GM12878 (cell line): Measurements from ENCODE around the gene SPG21. TPM values are rescaled to one million over a fixed set of nuclear protein-coding genes. Genes with fewer than 3 reads are reported as not detected.

Source experiments
- ATAC-seq: fragments of 200-7000 bp; cut with Tn5 transposase; 3 replicates; pipeline ENCODE4 v1.9.1; 2020; ENCODE audit warnings: mild to moderate bottlenecking, moderate library complexity
- BruUV-seq: library from RNA; stranded (reverse); fragments of 400-500 nt; replicated peaks from 2 replicates; lab custom pipeline; 2021; lab: Mats Ljungman, UMichigan
- CTCF ChIA-PET: fragments of 300-600 bp; sonication (Branson Sonifier 250); formaldehyde crosslinking; extraction: SDS; loops from one replicate; lab custom pipeline; 2021; ENCODE audit warnings: inconsistent platforms; lab: Yijun Ruan, JAX
- POLR2A ChIA-PET: fragments of 350-600 bp; formaldehyde crosslinking; extraction: SDS; loops from one replicate; lab custom pipeline; 2021; ENCODE audit warnings: inconsistent platforms; lab: Charles Lee
- RAD21 ChIA-PET: fragments of 300-600 bp; sonication (Branson Sonifier 250); formaldehyde crosslinking; loops from one replicate; lab custom pipeline; 2023; ENCODE audit warnings: antibody characterized with exemption; ENCODE audit not compliant: unreplicated experiment; lab: Charles Lee
- SMC1A ChIA-PET: fragments of 300-600 bp; sonication (Branson Sonifier 250); formaldehyde crosslinking; loops from one replicate; lab custom pipeline; 2023; ENCODE audit not compliant: unreplicated experiment, uncharacterized antibody; lab: Charles Lee
- DNase-seq: peaks from one replicate; pipeline ENCODE4 v3.0.0-alpha.2; 2011; ENCODE audit warnings: low read depth, low spot score
- FAIRE-seq: peaks from 3 replicates; lab custom pipeline; 2011; peaks lifted over from hg19 to GRCh38; lab: Jason Lieb, UNC
- H2AFZ ChIP-seq: 2 replicates; pipeline ENCODE4 v1.6.0; 2011; ENCODE audit warnings: low read depth, low read length, control low read depth; ENCODE audit not compliant: control insufficient read depth
- H3K27ac ChIP-seq: 2 replicates; pipeline ENCODE4 v1.5.1; 2011; ENCODE audit warnings: control low read depth; ENCODE audit not compliant: control insufficient read depth, insufficient read depth
- H3K27me3 ChIP-seq, 2 experiments: replicated peaks in 1 of 2; 2 replicates each; pipeline versions ENCODE4 v1.6.0 to v1.6.1; 2011; ENCODE audit warnings: low read length in 1 of 2; ENCODE audit not compliant: control insufficient read depth in 2 of 2, insufficient read depth in 2 of 2
- H3K36me3 ChIP-seq, 2 experiments: 2 replicates each; pipeline ENCODE4 v1.5.1; 2011; ENCODE audit warnings: low read length in 1 of 2; ENCODE audit not compliant: control insufficient read depth in 2 of 2, insufficient read depth in 2 of 2
- H3K4me1 ChIP-seq: 2 replicates; pipeline ENCODE4 v1.6.1; 2011; ENCODE audit warnings: mild to moderate bottlenecking, low read length, moderate library complexity, mixed read lengths; ENCODE audit not compliant: control insufficient read depth, insufficient read depth
- H3K4me2 ChIP-seq: 2 replicates; pipeline ENCODE4 v1.6.0; 2011; ENCODE audit warnings: control low read depth; ENCODE audit not compliant: control insufficient read depth, insufficient read depth
- H3K4me3 ChIP-seq: fragments of 200-600 bp; sonication (generic); 2 replicates; pipeline ENCODE4 v1.5.1; 2016
- H3K79me2 ChIP-seq: 2 replicates; pipeline ENCODE4 v1.6.0; 2011; ENCODE audit warnings: low read length; ENCODE audit not compliant: control insufficient read depth, insufficient read depth
- H3K9ac ChIP-seq: 2 replicates; pipeline ENCODE4 v1.8.0; 2011; ENCODE audit warnings: low read length, control low read depth, mixed read lengths; ENCODE audit not compliant: control insufficient read depth, insufficient read depth
- H3K9me3 ChIP-seq: replicated peaks from 3 replicates; pipeline ENCODE4 v1.5.1; 2011; ENCODE audit warnings: mild to moderate bottlenecking, low read length; ENCODE audit not compliant: control insufficient read depth, insufficient read depth
- H4K20me1 ChIP-seq: 2 replicates; pipeline ENCODE4 v1.6.0; 2011; ENCODE audit not compliant: control insufficient read depth, insufficient read depth
- CBX3 ChIP-seq: fragments of 200-600 bp; sonication (generic); IDR thresholded peaks from 2 replicates; pipeline ENCODE4 v1.6.1; 2016; ENCODE audit warnings: low read depth, borderline replicate concordance
- CEBPB ChIP-seq, 2 experiments: fragments of 150-350 bp in 1 of 2; IDR thresholded peaks; 2 replicates each; pipeline ENCODE4 v1.6.1; 2012 to 2014; ENCODE audit warnings: low read depth in 2 of 2, low read length in 2 of 2, borderline replicate concordance in 1 of 2, inconsistent platforms in 1 of 2
- CHD1 ChIP-seq: IDR thresholded peaks from 2 replicates; pipeline ENCODE4 v1.6.1; 2012; ENCODE audit warnings: low read depth, low read length, improper control_type of control experiment
- FOS ChIP-seq: IDR thresholded peaks from 3 replicates; pipeline ENCODE4 v1.6.1; 2011; ENCODE audit warnings: borderline replicate concordance; ENCODE audit not compliant: insufficient read length; ENCODE audit errors: extremely low read depth
- LARP7 ChIP-seq: fragments of 450-650 bp; IDR thresholded peaks from 2 replicates; pipeline ENCODE4 v1.6.1; 2017; ENCODE audit warnings: mild to moderate bottlenecking
- NR2C1 ChIP-seq: fragments of 450-650 bp; IDR thresholded peaks from 2 replicates; pipeline ENCODE4 v1.6.1; 2017; ENCODE audit warnings: antibody characterized with exemption, mild to moderate bottlenecking, moderate library complexity
- POU2F2 ChIP-seq: IDR thresholded peaks from 3 replicates; pipeline ENCODE4 v1.6.1; 2011; ENCODE audit warnings: low read depth, mild to moderate bottlenecking, low read length, borderline replicate concordance
- RAD21 ChIP-seq: IDR thresholded peaks from 2 replicates; pipeline ENCODE4 v1.6.1; 2011; ENCODE audit warnings: mild to moderate bottlenecking, low read depth, low read length, moderate library complexity; ENCODE audit not compliant: insufficient read depth
- SMAD5 ChIP-seq: IDR thresholded peaks from 2 replicates; pipeline ENCODE4 v1.6.1; 2016; ENCODE audit warnings: antibody characterized with exemption, low read depth
- YBX1 ChIP-seq: fragments of 450-650 bp; IDR thresholded peaks from 2 replicates; pipeline ENCODE4 v1.6.1; 2016; ENCODE audit warnings: antibody characterized with exemption
- ZNF274 ChIP-seq: IDR thresholded peaks from one replicate; pipeline ENCODE4 v1.8.0; 2011; ENCODE audit not compliant: insufficient read length, insufficient read depth
- ZSCAN29 ChIP-seq: fragments of 450-650 bp; IDR thresholded peaks from 2 replicates; pipeline ENCODE4 v1.6.1; 2017; ENCODE audit warnings: mild to moderate bottlenecking, moderate library complexity
- WGBS: methylation state at CpG from one replicate; pipeline ENCODE4 v1.1.6; 2016; ENCODE audit warnings: low lambda C conversion rate; ENCODE audit not compliant: insufficient replicate concordance, insufficient coverage; ENCODE audit errors: missing lambda C conversion rate; 5-methylcytosine and 5-hydroxymethylcytosine counted together
- in situ Hi-C: fragments of 300-500 bp; cut with MboI; formaldehyde crosslinking; loops from 9 replicates; pipeline ENCODE4 v1.14.3; 2018; ENCODE audit warnings: mixed read lengths
- intact Hi-C: fragments of 100-400 bp; cut with micrococcal nuclease; formaldehyde crosslinking; loops from one replicate; pipeline ENCODE4 v1.14.2; 2022; ENCODE audit not compliant: unreplicated experiment
- polyA plus RNA-seq, 11 experiments: library from polyadenylated mRNA; depleted of rRNA in 4 of 11; unstranded in 6 of 11; stranded (reverse) in 5 of 11; fragments of >200 nt; fragmentation: Nextera tagmentation in 4 of 11; fragmentation: Illumina TruSeq in 1 of 11; extraction: Ambion mirVana in 4 of 11; extraction: Trizol in 1 of 11; gene quantifications; 1 replicate in 1 of 11; 2 replicates in 10 of 11; pipeline versions ENCODE4 v1.2.1 to v1.2.3, GENCODE V29; 2011 to 2016; ENCODE audit warnings: inconsistent platforms in 2 of 11, missing spikeins in 2 of 11, low read depth in 1 of 11
- total RNA-seq, 4 experiments: library from RNA; depleted of rRNA in 3 of 4; stranded (reverse); fragments of >200 nt in 3 of 4; fragmentation: Illumina TruSeq in 1 of 4; extraction: Trizol in 1 of 4; gene quantifications; 2 replicates each; pipeline versions ENCODE4 v1.2.1 to v1.2.3, GENCODE V29; 2013 to 2021
- TF ChIP-seq, protein P1 (sequence below): fragments of 450-650 bp; formaldehyde crosslinking; IDR thresholded peaks from 2 replicates; pipeline ENCODE4 v1.5.0; 2022; ENCODE audit warnings: mild to moderate bottlenecking, missing genetic modification characterization
- TF ChIP-seq, protein P2 (sequence below), 3 experiments: IDR thresholded peaks in 2 of 3; conservative IDR thresholded peaks in 1 of 3; 2 replicates each; pipeline ENCODE4 v1.5.1; 2011; ENCODE audit warnings: low read depth in 3 of 3, low read length in 3 of 3, mild to moderate bottlenecking in 3 of 3, control low read depth in 2 of 3, moderate library complexity in 2 of 3, inconsistent platforms in 1 of 3, mixed read lengths in 1 of 3; ENCODE audit not compliant: control insufficient read depth in 2 of 3, insufficient read depth in 1 of 3; ENCODE audit errors: extremely low read depth in 1 of 3

The SPG21 gene
- total and polyA plus RNA-seq, 10 of the 15 experiments (the other 5 are each of a cell fraction or from before 2014, with no cell fraction given), result 25.5 to 116 (median 68.0) TPM

DNA sequence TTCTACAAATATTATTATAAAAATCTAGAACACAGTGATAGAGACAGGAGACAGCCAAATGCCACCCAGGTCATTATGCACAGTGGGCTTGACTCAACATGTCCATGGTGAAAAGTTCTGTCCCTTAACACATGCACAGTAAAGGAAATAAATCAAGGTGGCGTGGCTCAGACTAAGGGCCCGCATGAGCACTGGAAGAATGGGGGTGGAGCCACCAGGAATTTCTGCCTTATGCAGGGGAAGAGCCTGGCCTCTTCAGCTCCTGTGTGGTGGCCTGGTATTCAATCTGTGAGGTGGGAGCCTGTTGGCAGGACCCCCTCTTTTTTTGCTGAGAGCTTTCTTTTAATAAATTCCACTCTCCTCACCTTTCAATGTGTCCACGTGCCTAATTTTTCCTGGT lies 17.2 kb upstream of the SPG21 start:
- H3K27me3 ChIP-seq, result no peaks in the 10 kb centered on the region
- H4K20me1 ChIP-seq, result no peaks in the 10 kb centered on the region
- DNase-seq (no peak), ATAC-seq (no peak), FAIRE-seq (no peak)
- ChIA-PET POLR2A (no interaction called here), CTCF (no interaction called here), SMC1A (interaction anchor here (0.7 to 3.9 kb wide), 2 partner anchors 11 to 20 kb away, joined by 3 to 19 read pairs; no protein-coding TSS in a partner anchor), RAD21 (no interaction called here)
- no peak overlapping the region for H3K9ac ChIP-seq
- H2AFZ ChIP-seq, result no peak overlapping the region
- in situ Hi-C loops, result no loop called here
- no peaks in the 10 kb centered on the region for H3K9me3 ChIP-seq
- no peaks in the 10 kb centered on the region for H3K4me1 ChIP-seq
- no peak overlapping the region for H3K4me3 ChIP-seq
- no peaks in the 10 kb centered on the region; a peak in 1 of 4 replicates for H3K36me3 ChIP-seq
- no TSS peak for BruUV-seq
- WGBS, result 100% methylated on average over 3 of the region's 3 CpGs
- intact Hi-C loops, result no loop called here
- H3K4me2 ChIP-seq, result no peak overlapping the region
- no peaks in the 10 kb centered on the region for H3K79me2 ChIP-seq
- H3K27ac ChIP-seq, result no peak overlapping the region
- no peak for TF ChIP-seq SMAD5
- TF ChIP-seq LARP7, result no peak
- no peak for TF ChIP-seq CBX3
- no peak for TF ChIP-seq FOS
- no peak for TF ChIP-seq CEBPB (IDR thresholded peaks at IDR 0.05; ENCODE audit: borderline replicate concordance in 1 of 2, low read depth in 2 of 2, low read length in 2 of 2)
- TF ChIP-seq ZSCAN29, result no peak
- TF ChIP-seq, protein P1, sequence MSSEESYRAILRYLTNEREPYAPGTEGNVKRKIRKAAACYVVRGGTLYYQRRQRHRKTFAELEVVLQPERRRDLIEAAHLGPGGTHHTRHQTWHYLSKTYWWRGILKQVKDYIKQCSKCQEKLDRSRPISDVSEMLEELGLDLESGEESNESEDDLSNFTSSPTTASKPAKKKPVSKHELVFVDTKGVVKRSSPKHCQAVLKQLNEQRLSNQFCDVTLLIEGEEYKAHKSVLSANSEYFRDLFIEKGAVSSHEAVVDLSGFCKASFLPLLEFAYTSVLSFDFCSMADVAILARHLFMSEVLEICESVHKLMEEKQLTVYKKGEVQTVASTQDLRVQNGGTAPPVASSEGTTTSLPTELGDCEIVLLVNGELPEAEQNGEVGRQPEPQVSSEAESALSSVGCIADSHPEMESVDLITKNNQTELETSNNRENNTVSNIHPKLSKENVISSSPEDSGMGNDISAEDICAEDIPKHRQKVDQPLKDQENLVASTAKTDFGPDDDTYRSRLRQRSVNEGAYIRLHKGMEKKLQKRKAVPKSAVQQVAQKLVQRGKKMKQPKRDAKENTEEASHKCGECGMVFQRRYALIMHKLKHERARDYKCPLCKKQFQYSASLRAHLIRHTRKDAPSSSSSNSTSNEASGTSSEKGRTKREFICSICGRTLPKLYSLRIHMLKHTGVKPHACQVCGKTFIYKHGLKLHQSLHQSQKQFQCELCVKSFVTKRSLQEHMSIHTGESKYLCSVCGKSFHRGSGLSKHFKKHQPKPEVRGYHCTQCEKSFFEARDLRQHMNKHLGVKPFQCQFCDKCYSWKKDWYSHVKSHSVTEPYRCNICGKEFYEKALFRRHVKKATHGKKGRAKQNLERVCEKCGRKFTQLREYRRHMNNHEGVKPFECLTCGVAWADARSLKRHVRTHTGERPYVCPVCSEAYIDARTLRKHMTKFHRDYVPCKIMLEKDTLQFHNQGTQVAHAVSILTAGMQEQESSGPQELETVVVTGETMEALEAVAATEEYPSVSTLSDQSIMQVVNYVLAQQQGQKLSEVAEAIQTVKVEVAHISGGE (CRISPR knock-in tag), result no peak
- TF ChIP-seq ZNF274, result no peak
- TF ChIP-seq, protein P2, sequence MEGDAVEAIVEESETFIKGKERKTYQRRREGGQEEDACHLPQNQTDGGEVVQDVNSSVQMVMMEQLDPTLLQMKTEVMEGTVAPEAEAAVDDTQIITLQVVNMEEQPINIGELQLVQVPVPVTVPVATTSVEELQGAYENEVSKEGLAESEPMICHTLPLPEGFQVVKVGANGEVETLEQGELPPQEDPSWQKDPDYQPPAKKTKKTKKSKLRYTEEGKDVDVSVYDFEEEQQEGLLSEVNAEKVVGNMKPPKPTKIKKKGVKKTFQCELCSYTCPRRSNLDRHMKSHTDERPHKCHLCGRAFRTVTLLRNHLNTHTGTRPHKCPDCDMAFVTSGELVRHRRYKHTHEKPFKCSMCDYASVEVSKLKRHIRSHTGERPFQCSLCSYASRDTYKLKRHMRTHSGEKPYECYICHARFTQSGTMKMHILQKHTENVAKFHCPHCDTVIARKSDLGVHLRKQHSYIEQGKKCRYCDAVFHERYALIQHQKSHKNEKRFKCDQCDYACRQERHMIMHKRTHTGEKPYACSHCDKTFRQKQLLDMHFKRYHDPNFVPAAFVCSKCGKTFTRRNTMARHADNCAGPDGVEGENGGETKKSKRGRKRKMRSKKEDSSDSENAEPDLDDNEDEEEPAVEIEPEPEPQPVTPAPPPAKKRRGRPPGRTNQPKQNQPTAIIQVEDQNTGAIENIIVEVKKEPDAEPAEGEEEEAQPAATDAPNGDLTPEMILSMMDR (IDR thresholded peaks at IDR 0.05 in 2 of 3, conservative IDR thresholded peaks at IDR 0.05 in 1 of 3; ENCODE audit: control insufficient read depth in 2 of 3, extremely low read depth in 1 of 3, insufficient read depth in 1 of 3, low read depth in 3 of 3, low read length in 3 of 3), result no peak
- TF ChIP-seq YBX1, result no peak
- no peak for TF ChIP-seq RAD21
- TF ChIP-seq NR2C1, result no peak
- no peak for TF ChIP-seq POU2F2
- TF ChIP-seq CHD1, result no peak
